Stimulated activated CD4-positive, alpha-beta T cell treated with anti-CD3 and anti-CD28 coated beads, Interleukin-4, amount 100 ng/mL, for 24 hours (primary cell): ENCODE measurements around the gene C4BPB.
A peak's percentile ranks its signal among the peaks of the same experiment; 100 is the strongest.

ENCODE experiments used
- DNase-seq: peaks from one replicate; pipeline ENCODE4 v3.0.0-alpha.2; 2020

The C4BPB gene

DNA sequence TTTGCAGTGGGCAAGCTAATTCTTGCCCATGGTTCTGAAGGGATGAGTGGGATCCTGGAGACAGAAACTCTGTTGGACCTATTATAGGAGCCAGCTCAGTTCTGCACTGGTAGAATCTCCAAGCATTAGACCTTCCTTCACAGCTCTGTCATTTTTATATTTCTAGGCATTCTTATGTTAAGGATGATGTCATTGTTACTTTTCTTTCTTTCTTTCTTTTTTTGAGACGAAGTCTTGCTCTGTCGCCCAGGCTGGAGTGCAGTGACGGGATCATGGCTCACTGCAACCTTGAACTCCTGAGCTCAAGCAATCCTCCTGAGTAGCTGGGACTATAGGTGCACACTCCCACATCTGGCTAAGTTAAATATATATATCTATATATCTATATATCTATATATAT, 28.1 kb upstream of the C4BPB start:
- no peak for DNase-seq

DNA sequence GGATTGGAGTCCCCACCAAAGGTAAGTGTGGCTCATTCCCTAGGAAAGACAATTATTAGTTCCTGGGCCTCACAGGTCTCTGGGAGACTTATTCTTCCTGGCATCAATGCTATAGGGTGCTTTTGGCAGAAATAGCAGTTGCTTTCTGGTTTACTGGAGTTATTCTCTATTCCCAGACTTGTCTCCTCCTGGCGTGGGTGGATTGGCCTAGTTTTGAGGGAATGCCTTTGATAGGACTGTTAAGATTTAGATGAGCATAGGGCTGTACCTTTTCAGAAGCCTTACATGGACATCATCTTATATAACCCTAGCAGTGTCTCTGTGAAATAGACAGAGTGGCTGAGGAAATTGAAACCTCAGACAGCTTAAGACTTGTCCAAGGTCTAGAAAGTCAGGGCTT, 26.6 kb upstream of the C4BPB start:
- DNase-seq = no peak

DNA sequence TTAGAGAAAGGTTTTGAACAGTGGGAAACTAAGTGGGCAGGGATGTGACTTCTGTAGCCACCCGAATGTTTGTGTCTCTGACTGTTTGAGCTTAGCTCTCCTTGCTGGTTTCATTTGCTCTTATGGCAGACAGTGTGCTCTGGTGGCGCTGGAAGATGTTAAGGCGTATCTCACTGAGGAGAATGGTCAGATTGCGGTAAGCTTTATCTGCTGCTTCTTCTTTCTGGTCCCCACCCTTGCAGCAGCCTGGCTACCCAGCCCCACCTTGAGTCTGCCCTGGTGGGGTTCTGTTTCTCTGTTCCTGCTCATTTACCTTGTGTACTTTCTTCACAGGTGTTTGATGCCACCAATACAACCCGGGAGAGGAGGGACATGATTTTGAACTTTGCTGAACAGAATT, 25.6 kb upstream of the C4BPB start:
- DNase-seq = no peak

DNA sequence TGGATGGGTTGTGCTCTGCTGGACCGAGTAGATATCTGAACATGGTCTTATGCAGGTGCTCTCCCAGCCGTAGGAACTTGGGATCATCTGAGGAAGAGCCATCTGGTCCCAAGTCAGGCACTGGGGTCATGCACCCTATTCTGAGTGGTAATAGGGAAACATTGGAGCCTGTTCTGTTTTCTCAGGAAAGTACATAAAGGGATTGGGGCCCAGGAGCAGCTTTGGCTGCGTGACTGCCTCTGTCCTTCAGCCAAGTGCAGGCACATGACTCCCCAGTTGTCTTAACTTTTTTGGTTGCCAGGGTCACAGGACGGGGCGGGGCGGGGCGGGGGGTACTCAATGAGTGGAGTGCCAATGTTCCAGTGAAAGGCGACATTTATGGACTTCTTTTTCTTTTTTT, 24.1 kb upstream of the C4BPB start:
- DNase-seq = no peak

DNA sequence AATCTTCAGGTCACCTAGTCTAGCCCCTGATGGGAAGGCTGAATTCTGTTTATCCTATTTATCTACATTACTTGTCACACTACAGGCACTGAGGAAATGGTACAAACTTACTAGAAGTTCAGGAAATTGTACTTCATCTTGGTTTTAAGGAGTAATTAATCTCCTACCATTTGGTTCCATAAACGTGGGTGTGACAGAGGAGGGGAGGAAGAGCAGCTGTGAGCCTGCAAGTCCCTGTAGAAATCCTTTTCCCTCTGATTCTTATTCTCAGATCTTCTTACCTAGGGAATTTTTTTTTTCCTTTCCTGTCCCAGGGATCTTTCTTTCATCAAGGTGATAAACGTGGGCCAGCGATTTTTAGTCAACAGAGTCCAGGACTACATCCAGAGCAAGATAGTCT, 21.5 kb upstream of the C4BPB start:
- DNase-seq = no peak

DNA sequence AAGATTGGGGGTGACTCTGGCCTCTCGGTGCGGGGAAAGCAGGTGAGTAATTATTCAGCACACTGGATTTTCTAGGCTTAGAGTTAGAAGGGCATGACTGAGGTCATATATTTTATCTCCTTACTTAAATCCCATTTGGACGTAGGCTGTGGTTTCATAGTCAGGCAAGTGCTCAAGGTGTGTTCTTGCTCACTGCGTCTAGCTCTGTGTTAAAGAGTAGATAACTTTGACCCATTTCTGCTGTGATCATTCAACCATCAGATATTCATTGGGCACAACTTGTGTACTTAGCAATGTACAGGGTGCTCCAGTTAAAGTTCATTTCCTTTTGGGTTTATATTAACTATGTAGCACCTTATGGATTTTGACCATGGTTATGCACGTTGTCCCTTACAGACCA, 21.0 kb upstream of the C4BPB start:
- DNase-seq = no peak

DNA sequence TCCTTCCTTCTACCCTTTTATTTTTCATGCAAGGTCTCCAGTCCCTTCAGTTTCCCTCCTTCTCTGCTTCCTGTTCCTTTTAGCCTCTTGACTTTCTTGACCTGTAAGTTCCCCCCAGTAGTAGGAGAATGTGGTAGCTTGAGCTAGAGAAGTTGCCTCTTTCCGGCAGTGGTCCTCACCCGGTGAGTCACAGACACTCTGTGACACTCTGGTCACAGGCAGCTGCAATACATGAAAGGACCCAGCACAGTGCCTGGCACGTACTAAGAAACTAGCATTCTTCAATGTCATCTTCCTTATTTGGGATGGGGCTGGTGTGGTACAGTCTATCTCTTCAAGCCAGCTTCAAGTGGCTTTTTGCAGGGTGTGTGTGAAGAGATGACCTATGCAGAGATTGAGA, 19.6 kb upstream of the C4BPB start:
- no peak for DNase-seq

DNA sequence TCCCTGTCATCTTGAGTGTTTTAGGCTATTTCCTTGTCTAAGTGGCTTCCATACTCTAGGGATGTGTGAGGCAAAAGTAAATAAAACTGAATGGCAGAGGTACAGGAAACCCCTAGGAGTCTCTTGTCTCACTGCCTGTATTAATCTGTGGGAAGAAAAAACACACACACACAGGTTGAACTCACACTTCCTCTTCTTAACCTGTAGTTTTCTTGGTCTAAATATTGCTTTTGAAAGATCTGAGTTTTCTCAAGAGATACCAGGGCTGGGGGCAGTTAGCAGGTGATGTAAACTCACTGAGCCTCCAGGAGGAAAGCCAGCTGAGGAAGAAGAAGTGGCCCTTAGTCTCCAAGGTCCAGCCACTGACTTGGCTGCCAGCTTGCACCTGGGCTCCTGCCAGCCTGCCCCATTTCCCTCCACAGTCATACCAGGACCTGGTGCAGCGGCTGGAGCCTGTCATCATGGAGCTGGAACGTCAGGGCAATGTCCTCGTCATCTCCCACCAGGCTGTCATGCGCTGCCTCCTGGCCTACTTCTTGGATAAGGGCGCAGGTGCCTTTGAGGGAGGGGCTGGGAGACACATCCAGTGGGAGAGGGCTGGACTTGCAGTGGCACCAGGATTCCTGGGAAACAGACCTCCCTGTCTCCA, 18.7 kb upstream of the C4BPB start:
- DNase-seq = no peak

DNA sequence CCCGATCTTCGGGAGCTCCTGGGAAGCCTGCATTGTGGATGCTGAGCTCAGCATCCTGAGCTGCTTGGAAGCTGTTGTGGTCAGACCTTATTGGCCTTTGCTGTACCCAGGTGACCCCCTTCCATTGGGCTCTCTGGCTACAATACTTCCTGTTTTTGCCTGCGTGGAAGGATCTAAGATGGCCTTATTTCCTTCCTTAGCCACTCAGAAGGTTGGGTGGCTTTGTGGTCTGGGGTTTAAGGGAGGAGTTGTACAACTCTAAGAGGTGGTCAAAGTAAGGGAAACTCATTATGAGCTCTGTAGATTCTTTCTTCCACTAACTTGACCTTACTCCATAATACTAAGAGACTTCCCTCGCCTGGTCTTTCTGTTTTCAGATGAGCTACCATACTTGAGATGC, 17.8 kb upstream of the C4BPB start:
- no peak for DNase-seq

DNA sequence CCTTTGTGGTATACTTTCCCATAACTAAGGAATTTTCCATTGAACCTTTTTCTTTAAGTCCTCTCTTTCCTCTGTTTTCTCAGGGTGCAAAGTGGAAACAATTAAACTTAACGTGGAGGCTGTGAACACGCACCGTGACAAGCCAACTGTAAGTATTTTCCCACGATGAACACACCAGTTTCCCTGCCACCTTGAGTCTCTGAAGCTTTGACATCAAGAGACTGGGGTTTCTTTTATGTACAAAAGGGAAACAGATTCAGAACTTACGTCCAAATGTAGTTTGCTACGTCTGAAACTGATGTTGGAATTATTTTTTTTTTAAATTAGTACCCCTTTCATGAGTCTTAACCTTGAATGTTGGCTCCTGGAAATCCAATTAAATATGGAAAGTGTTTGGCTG, 17.2 kb upstream of the C4BPB start:
- DNase-seq = no peak

DNA sequence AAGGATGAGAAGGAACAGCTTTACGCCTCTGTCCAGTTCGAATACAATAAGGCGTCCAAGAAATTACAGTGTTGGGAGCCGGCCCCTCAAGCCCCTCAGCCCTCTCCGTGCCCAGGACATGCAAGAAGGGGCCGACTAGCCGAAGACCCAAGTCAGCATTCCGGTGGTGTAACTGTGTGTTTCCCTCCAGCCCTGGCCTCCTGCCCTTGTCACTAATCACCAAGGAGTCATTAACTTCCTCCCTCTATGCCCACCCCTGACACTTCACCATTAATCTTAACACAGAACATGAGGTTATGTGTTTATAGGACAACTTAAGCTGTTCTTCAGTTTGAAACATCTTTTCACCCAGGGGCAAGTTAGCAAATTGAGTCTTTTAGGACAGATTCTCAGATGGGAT, 16.4 kb upstream of the C4BPB start:
- no peak for DNase-seq

DNA sequence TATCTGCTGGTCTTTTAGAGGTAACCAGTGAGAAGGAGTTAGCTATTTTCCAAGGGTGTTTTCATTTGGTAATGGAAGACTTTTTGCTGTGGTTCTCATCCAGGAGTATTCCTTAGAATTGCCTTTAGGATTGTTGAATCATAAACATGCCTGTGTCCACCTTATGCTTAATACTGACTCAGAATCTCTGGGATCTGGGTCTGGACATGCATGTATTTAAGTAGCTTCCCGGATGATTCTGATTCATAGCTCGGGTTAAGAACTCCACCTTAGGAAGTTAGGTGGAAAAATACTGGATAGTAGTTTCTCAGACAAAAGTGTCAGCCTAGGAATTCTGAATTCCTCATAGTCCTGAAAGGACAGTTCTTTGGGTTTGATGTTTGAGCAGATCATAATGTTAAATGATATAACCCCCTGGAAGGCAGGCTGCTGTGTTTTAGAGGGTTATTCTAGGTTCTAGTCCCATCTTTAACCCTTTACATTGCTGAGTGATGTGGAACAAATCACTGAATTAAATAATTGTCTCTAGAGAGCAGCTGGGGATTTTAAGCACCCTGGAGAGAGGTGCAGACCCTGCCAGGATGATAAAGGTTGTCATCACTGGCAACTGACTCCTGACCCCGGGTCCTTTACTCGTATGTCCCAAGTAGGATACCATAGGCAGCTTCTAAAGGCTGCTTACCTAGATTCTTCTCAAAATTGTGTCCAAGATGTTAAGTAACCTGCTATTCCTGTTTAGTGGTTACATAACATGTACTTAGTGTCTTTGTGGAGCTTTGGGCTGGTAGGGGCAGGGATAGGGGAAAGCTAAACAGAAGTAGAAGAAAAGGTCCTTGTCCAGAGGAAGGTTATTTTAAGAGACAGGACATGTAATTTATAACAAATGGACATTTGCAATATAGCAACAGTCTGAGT, 14.5 kb upstream of the C4BPB start:
- no peak for DNase-seq

DNA sequence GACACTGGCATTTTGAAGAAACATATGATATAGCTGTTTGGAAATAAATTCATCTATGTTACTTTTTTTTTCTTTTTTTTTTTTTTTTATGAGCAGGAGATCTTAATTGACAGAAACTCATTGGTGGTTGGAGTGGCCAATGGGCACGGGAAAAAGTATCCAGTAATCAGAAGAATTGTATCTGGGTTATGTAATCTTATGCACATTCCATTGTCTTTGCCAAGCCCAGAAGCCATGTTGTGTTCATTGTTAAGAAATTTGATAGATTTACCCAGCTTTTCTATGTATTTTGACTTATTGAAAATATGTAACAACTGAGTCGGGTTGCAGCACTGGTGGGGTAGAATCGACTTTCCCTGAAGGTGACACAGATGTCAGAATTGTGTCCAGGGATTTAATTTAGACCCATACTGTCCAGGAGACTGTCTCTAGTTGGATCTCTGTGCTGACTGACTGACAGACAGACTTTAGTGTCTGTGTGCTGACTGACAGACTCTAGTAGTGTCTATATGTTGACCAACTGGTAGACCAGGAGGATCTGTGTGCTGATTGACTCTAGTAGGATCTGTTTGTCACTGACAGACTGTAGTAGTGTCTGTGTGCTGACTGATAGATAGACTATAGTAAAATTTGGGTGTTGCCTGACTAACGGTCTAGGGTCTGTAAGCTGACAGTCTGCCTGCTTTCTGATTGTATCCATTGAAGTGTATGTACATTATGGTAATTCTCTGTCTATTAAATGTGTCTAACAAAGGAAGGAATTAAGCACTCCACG, 12.3 kb upstream of the C4BPB start:
- no peak for DNase-seq

DNA sequence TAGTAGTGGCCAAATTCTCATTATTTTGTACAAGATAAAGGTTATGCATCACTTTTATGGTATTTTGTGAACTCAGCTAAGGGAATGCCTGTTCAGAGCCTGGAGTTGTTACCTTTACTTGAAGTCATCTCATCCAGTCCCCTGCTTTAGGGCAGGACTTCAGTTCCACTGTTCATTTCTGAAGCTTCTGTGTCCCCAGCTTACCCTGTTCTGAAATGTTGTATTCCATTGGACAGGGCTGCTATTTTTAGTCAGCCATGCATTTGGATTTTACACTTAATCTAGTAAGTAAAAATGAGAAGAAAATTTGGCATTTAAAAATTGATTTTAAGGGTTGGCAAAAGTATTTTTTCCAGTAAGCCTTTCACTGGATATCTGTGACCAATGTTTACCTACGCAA, 11.6 kb upstream of the C4BPB start:
- no peak for DNase-seq

DNA sequence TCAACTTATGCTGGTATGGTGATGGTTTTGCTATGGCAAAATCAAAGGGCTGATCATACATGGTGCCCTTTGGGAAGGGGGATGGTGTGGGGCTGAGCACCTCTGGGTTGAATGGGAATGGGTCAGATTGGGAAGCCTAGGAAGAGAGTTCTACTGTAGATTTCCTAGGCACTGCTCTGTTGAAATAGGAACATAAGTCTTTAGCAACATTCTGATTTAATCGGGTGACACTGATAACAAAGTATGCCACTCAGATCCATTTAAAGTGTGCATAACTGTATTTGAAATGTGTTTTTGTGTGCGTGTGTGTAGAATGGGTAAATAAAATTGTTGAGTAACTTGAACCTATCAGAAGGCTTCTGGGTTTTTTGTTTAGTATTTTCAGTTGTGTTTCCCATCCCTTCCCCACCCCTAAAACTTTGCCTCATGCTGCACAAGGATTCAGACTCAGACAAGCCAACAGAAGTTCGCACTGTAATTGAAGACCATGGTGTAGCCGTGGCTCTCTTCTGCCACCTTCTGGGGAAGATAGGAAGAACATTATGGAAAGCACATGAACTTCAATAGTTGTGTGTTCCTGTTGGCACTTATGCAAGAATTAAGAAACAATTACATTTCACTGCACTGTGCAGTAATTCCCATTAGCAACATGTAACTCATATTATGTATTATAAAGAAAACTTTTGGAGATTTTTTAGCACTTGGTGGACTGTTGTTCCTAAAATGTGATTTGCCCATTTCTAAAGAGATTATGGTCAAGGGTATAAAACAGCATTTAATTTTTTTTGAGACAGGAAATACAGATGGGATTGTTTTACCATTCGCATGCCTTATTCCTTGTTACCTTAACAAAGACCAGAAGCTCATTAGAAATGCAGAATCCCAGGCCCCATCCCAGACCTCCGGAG, 10.9 kb upstream of the C4BPB start:
- DNase-seq = peak; percentile 70

DNA sequence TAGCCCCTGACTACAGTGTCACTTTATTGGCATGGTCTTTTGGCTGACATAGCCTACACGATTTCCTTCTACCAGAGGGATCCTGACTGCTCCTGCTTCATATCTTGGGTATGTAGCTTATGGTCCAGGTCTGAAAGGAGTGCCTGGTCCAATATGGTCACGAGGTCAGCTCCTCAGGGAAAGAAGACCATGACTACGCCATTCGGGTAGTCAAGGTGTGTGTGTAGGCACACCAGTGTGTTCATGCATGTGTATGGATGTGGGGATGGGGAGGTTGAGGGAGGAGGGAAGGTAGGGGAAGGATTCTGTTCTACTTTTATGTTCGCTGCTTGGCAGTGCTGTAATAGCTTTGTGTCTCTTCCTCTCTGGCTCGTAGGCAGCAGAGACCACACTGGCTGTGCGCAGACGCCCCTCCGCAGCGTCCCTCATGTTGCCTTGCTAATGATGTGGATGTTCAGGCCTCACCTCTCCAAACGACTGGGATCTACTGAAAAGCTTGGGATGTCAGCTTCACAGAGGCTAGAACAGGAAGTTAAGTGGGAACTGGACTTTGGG, 10.0 kb upstream of the C4BPB start:
- no peak for DNase-seq

DNA sequence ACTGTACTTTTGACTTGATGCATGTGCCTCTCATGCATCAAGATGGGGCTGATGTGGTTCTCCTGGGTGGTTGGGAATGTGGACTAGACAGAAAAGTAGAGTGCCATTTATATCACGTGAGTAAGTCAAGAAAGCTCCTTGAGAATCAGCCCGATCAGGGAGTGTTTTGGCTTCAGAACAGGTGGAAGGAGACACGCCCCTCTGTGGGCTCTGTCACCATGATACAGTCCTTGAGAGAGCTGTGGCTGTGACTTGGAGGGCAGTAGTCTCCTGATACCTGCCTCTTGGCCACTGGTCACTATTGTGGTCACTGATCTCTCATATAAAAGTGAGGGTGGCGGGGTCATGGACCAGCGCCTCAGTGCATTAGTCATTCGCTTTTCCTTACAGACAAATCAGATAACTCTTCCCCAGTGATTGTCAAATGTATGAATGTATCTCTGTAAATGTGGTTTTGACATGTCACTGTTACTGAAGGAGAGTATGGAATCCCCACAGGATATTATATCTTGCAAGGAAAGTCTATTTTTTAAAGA, 8.9 kb upstream of the C4BPB start:
- no peak for DNase-seq

DNA sequence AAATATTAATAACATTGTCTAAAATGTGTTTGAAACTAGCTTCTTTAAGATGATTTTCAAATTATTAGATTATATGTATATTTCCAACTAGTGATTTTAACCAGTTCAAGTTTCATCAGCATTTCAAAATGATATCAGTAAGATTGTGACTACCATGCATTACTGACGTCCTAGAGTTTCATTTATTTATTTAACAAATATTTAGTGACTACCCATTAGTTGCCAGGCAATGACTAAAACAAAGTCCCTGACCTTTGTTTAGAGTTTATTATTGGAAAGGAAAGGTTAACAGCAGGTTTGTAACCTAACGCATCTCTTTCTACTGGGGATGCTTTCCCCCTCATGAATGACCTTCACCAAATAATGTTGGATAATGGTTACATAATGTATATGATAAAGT, 7.6 kb upstream of the C4BPB start:
- DNase-seq = no peak

DNA sequence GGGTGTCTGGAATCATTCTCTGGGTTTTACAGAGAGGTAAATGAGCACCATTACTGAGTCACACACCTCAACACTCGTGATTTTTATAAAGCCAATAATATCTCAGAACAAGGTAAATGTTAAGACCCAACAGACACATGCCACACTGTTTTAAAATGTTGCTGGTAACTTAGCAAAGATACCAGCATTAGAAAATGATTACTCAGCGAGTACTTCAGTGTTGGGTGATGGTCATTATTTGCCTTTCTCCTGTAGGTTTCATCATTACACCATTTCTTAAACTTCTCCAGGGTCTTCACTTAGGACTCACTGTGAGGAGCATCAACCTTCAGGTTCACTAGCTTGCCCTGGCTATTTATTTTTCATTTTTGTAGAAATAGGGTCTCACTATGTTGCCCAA, 6.9 kb upstream of the C4BPB start:
- no peak for DNase-seq

DNA sequence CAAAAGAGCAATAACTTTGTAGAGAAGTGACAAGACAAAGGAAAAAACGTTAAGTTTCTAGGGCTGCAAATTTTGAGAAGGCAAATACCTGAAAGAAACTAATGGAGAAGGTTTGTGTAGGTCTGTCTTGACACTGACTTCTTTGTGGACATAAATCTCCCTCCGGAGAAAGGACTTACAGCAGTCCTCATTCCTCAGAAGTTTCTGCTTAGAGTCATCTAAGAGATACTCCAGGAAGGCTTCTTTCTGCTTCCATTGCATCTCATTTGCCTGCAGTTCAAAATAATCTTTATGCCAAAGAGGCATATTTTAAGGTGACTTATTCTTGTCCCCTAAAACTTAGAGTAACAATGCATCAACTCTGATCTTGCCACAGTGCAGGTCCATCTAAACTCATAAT, 4.4 kb upstream of the C4BPB start:
- no peak for DNase-seq

DNA sequence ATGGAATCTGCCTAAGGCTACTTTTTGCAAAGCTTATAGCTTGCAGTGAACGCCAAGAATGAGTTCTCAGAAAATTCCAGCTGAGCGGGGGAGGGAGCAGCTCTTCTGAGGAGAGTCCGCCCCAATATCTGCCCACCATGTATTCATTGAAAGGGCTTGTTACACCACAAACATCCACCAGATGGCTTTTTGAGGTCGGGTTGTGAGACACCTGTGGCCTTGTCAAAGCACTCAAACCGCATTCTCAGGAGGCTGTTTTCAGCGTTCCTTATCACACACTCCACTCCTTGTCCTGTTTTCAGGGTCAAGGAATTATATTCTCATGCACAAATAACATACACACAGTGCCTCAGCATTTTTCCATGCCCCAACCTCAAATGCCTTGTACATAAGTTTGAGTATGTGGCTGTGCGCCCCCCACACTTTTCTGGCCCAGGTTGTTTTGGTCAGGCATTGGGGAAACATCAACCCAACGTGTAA, 3.9 kb upstream of the C4BPB start:
- peak; percentile 66 for DNase-seq

DNA sequence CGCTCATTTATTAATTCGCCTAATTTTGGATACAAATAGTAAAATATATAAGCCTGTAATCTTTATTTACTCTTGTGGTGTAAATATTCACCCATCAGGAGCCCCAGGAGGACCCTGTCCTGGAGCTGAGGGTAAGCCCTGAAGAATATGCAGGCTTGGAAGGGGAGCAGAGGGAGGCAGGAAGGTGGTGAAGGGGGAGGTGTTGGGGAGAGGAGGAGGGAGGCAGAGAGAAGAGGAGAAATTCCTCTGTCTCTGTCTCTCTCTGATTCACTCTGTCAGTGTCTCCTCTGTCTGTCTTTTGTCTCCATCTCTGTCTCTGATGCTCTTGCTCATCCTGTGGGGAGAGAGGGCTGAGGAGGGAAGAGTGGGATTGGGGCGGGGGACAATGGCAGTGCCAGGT, 2.8 kb upstream of the C4BPB start:
- no peak for DNase-seq
